HepG2 (cell line): ENCODE measurements around the gene LSR. TPM values are rescaled to one million over a fixed set of nuclear protein-coding genes. Genes with fewer than 3 reads are reported as not detected.

Experiments used
- ATF6 ChIP-seq: sonication (generic); formaldehyde crosslinking; conservative IDR thresholded peaks from 2 replicates; pipeline ENCODE4 v1.4.0; 2020; ENCODE audit warnings: missing genetic modification reagents
- CEBPZ ChIP-seq: IDR thresholded peaks from 2 replicates; pipeline ENCODE4 v1.6.1; 2012; ENCODE audit warnings: low read length, improper control_type of control experiment
- FOXP4 ChIP-seq: sonication (generic); formaldehyde crosslinking; IDR thresholded peaks from 2 replicates; pipeline ENCODE4 v1.4.0; 2020; ENCODE audit warnings: missing genetic modification reagents
- NFAT5 ChIP-seq: sonication (generic); formaldehyde crosslinking; IDR thresholded peaks from 2 replicates; pipeline ENCODE4 v1.4.0; 2020; ENCODE audit warnings: missing genetic modification reagents
- NFIC ChIP-seq: IDR thresholded peaks from 2 replicates; pipeline ENCODE4 v1.6.1; 2012; ENCODE audit warnings: mild to moderate bottlenecking, low read length, inconsistent platforms
- REXO4 ChIP-seq: sonication (generic); formaldehyde crosslinking; IDR thresholded peaks from 2 replicates; pipeline ENCODE4 v1.8.0; 2022; ENCODE audit warnings: missing genetic modification reagents, mild to moderate bottlenecking, borderline replicate concordance
- TAF1 ChIP-seq: sonication (generic); formaldehyde crosslinking; IDR thresholded peaks from 2 replicates; pipeline ENCODE4 v1.4.0; 2020; ENCODE audit warnings: missing genetic modification reagents
- TEAD3 ChIP-seq: optimal IDR thresholded peaks from 2 replicates; pipeline ENCODE3; 2016; ENCODE audit warnings: borderline replicate concordance
- ZNF274 ChIP-seq: sonication (generic); formaldehyde crosslinking; IDR thresholded peaks from 2 replicates; pipeline ENCODE4 v1.5.1; 2020; ENCODE audit warnings: mild to moderate bottlenecking, missing genetic modification reagents
- ZNF44 ChIP-seq: sonication (generic); formaldehyde crosslinking; IDR thresholded peaks from 2 replicates; pipeline ENCODE4 v1.5.1; 2020; ENCODE audit warnings: mild to moderate bottlenecking, missing genetic modification reagents
- ZNF614 ChIP-seq: IDR thresholded peaks from 2 replicates; pipeline ENCODE4 v1.6.1; 2018; ENCODE audit warnings: missing biosample characterization, missing genetic modification reagents, inconsistent platforms, borderline replicate concordance
- ZNF704 ChIP-seq: sonication (generic); formaldehyde crosslinking; IDR thresholded peaks from 2 replicates; pipeline ENCODE4 v1.8.1; 2023; ENCODE audit warnings: mild to moderate bottlenecking, inconsistent platforms, moderate library complexity, missing genetic modification reagents, borderline replicate concordance
- ZNF724P ChIP-seq: sonication (generic); formaldehyde crosslinking; IDR thresholded peaks from 2 replicates; pipeline ENCODE4 v1.8.0; 2022; ENCODE audit warnings: missing genetic modification reagents, borderline replicate concordance
- ZNF781 ChIP-seq: sonication (generic); formaldehyde crosslinking; IDR thresholded peaks from 2 replicates; pipeline ENCODE4 v1.5.1; 2020; ENCODE audit warnings: borderline replicate concordance, mild to moderate bottlenecking, missing genetic modification reagents; ENCODE audit errors: not compliant biosample characterization
- polyA plus RNA-seq, 8 experiments: library from polyadenylated mRNA; depleted of rRNA in 3 of 8; stranded (reverse) in 7 of 8; unstranded in 1 of 8; fragments of >200 nt; fragmentation: Illumina TruSeq in 4 of 8; extraction: Trizol in 4 of 8; gene quantifications; 2 replicates each; pipeline versions ENCODE4 v1.2.1 to v1.2.3, GENCODE V29; 2011 to 2016; ENCODE audit warnings: low read depth in 4 of 8, missing spikeins in 1 of 8, mixed read lengths in 1 of 8; ENCODE audit not compliant: insufficient read depth in 1 of 8
- total RNA-seq, 5 experiments: library from RNA; depleted of rRNA; stranded (reverse); fragments of >200 nt; fragmentation: Illumina TruSeq; extraction: Trizol; gene quantifications; 2 replicates each; pipeline ENCODE4 v1.2.3, GENCODE V29; 2016; ENCODE audit warnings: low read depth in 1 of 5

LSR gene
- total and polyA plus RNA-seq, 2 of the 13 experiments (the other 11 are each of a cell fraction or from before 2014, with no cell fraction given): 29.2 to 79.2 TPM

GRCh38 chr19:35316560-35316959, 67.8 kb downstream of the LSR start (continued):
- TF ChIP-seq NFAT5 (CRISPR knock-in tag) (no peak), ZNF781 (no peak), FOXP4 (CRISPR knock-in tag) (peak; percentile 72), NFIC (no peak), CEBPZ (no peak), ZNF44 (CRISPR knock-in tag) (no peak), ZNF614 (no peak), ZNF704 (CRISPR knock-in tag) (no peak), REXO4 (CRISPR knock-in tag) (no peak), ZNF274 (CRISPR knock-in tag) (no peak), ATF6 (no peak), ZNF724P (no peak), TEAD3 (CRISPR knock-in tag) (no peak), TAF1 (CRISPR knock-in tag) (no peak)
